Measurements from ENCODE around the gene SELENOM.
A peak's percentile ranks its signal among the peaks of the same experiment; 100 is the strongest.

DNA sequence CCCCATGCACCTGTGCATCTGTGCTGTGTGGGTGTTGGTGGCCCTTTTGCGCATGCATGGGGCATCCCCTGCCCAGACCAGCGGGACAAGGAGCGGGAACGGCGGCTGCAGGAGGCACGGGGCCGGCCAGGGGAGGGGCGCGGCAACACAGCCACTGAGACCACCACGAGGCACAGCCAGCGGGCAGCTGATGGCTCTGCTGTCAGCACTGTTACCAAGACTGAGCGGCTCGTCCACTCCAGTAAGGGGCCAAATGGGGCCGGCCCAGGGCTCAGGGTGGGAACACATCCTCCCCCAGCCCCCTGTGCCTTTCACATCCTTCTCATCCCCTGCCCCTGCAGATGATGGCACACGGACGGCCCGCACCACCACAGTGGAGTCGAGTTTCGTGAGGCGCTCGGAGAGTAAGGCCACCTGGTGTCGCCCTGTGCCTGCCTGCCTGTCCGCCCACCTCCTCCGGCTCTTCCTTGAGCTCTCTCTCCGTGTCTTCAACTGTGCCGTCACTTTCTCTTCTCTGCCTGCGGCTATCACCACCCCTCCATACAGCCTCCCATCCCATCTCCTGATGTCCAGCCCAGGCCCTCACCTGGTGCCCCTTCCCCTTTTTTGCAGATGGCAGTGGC lies 10.6 kb downstream of the SELENOM start:
- TF ChIP-seq EP300 (IDR thresholded peaks at IDR 0.05) (no peak), POLR2AphosphoS5 (IDR thresholded peaks at IDR 0.05) (peak; percentile 7), POLR2A (IDR thresholded peaks at IDR 0.05) (no peak)
- TF ChIP-seq, protein P1, sequence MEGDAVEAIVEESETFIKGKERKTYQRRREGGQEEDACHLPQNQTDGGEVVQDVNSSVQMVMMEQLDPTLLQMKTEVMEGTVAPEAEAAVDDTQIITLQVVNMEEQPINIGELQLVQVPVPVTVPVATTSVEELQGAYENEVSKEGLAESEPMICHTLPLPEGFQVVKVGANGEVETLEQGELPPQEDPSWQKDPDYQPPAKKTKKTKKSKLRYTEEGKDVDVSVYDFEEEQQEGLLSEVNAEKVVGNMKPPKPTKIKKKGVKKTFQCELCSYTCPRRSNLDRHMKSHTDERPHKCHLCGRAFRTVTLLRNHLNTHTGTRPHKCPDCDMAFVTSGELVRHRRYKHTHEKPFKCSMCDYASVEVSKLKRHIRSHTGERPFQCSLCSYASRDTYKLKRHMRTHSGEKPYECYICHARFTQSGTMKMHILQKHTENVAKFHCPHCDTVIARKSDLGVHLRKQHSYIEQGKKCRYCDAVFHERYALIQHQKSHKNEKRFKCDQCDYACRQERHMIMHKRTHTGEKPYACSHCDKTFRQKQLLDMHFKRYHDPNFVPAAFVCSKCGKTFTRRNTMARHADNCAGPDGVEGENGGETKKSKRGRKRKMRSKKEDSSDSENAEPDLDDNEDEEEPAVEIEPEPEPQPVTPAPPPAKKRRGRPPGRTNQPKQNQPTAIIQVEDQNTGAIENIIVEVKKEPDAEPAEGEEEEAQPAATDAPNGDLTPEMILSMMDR (IDR thresholded peaks at IDR 0.05): no peak
